Duodenal mucosa (tissue), 2 donors: ENCODE measurements around the gene MAPK14.
A peak's percentile ranks its signal among the peaks of the same experiment; 100 is the strongest.
"Not testable (repeated sequence)": the region's sequence is repeated elsewhere in the genome, so short reads cannot be mapped to it uniquely, and the experiment has no call there.

Experiments used
- H3K27ac ChIP-seq: one replicate; pipeline ENCODE4 v1.7.0; 2013; ENCODE audit warnings: low read depth, low read length
- H3K27me3 ChIP-seq, 2 donors: one replicate each; pipeline ENCODE4 v1.7.0; 2013; ENCODE audit warnings: low read length in 2 of 2, control low read depth in 1 of 2; ENCODE audit not compliant: insufficient read depth in 2 of 2, control insufficient read depth in 1 of 2
- H3K36me3 ChIP-seq, 2 donors: one replicate each; pipeline ENCODE4 v1.7.0; 2013; ENCODE audit warnings: low read length in 2 of 2, control low read depth in 1 of 2; ENCODE audit not compliant: insufficient read depth in 2 of 2, control insufficient read depth in 1 of 2
- H3K4me1 ChIP-seq, 2 donors: one replicate each; pipeline ENCODE4 v1.7.0; 2013; ENCODE audit warnings: low read length in 2 of 2, control low read depth in 1 of 2; ENCODE audit not compliant: insufficient read depth in 2 of 2, control insufficient read depth in 1 of 2
- H3K4me3 ChIP-seq, 2 donors: one replicate each; pipeline ENCODE4 v1.7.0; 2013; ENCODE audit warnings: low read length in 2 of 2, low read depth in 1 of 2
- H3K9ac ChIP-seq, 2 donors: one replicate each; pipeline ENCODE4 v1.7.0; 2013; ENCODE audit warnings: low read length in 2 of 2, low read depth in 1 of 2
- H3K9me3 ChIP-seq, 2 donors: one replicate each; pipeline ENCODE4 v1.7.0; 2013; ENCODE audit warnings: low read length in 2 of 2, control low read depth in 1 of 2; ENCODE audit not compliant: control insufficient read depth in 1 of 2

MAPK14 gene

DNA sequence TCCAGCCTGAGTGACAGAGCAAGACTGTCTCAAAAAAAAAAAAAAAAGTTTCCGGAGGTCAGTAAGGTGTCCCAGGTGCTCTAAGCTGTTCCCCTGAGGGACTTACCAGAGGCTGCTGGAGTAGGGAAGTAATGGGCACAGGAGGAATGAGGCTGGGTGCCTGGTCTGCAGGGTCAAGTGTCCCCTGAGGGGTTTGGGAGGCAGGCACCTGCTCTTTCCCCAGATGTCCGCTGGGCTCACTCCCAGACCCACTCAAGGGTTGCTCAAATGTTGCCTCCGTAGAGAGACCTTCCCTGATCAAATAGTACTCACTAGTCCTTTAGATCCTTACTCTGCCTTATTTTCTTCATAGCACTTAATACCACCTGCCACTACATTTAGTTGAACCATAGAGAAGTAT, 97.3 kb downstream of the MAPK14 start:
- Histone ChIP-seq H3K4me1 (peaks cover 40 to 47% of the 10 kb centered on the region in 2 donors), H3K27ac (no peak overlapping the region), H3K4me3 (no peak overlapping the region), H3K27me3 (no peaks in the 10 kb centered on the region), H3K9ac (no peak overlapping the region), H3K9me3 (no peaks in the 10 kb centered on the region), H3K36me3 (peaks cover 0 to 1% of the 10 kb centered on the region in 2 donors)

DNA sequence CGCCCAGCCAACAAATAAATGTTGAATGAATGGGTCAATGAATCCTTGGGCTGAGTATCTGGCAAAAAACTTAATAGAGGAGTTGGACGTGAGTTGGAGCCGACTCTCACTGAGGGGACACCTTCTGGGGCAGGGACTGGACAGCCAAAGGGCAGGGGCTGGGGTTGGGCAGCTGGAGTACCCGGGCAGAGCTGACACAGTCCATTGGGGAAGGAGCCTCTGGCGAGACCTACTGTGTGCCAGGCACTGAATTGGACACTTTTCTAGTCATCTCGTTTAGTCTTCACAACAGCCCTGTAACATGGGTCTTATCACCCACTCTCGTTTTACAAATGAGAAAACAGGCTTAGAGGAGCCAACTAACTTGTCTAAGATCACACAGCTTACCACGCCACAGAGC, 98.0 kb downstream of the MAPK14 start:
- peaks cover 37 to 40% of the 10 kb centered on the region in 2 donors for H3K4me1 ChIP-seq
- H3K27me3 ChIP-seq = no peaks in the 10 kb centered on the region
- no peak overlapping the region for H3K9ac ChIP-seq
- H3K27ac ChIP-seq = no peak overlapping the region
- H3K4me3 ChIP-seq = no peak overlapping the region
- H3K9me3 ChIP-seq = no peaks in the 10 kb centered on the region
- H3K36me3 ChIP-seq = no peaks in the 10 kb centered on the region

DNA sequence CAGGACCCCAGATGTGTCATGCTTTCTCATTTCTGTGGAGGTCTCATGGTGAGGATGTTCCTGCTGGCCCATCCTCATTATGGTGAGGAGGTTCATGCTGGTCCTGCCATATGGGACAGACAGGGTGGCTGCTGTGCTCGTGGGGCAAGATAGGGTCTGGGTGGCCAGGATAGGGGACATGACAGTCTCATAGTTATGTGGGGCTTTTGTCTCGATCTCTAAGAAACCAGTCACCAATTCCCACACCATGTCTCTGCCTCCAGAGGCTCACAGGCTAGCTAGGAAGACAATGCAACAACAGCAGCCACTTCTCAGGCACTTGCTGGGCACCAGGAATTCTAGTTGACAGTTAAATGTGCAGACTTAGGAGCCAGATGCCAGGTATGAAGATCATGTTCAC, 98.5 kb downstream of the MAPK14 start:
- Histone ChIP-seq H3K4me1 (peaks cover 35 to 37% of the 10 kb centered on the region in 2 donors), H3K9me3 (no peaks in the 10 kb centered on the region), H3K9ac (no peak overlapping the region), H3K36me3 (no peaks in the 10 kb centered on the region), H3K27me3 (no peaks in the 10 kb centered on the region), H3K4me3 (no peak overlapping the region), H3K27ac (no peak overlapping the region)

GRCh38 chr6:36126553-36127458, 99.2 kb downstream of the MAPK14 start:
- Histone ChIP-seq H3K4me1 (peaks cover 33 to 37% of the 10 kb centered on the region in 2 donors), H3K4me3 (no peak overlapping the region), H3K27me3 (no peaks in the 10 kb centered on the region), H3K36me3 (no peaks in the 10 kb centered on the region), H3K9me3 (no peaks in the 10 kb centered on the region), H3K27ac (no peak overlapping the region), H3K9ac (no peak overlapping the region)

GRCh38 chr6:36127462-36128016, 99.9 kb downstream of the MAPK14 start:
- Histone ChIP-seq H3K4me3 (no peak overlapping the region), H3K27me3 (no peaks in the 10 kb centered on the region), H3K4me1 (peaks cover 37 to 38% of the 10 kb centered on the region in 2 donors), H3K9me3 (no peaks in the 10 kb centered on the region), H3K27ac (no peak overlapping the region), H3K9ac (no peak overlapping the region), H3K36me3 (no peaks in the 10 kb centered on the region)

DNA sequence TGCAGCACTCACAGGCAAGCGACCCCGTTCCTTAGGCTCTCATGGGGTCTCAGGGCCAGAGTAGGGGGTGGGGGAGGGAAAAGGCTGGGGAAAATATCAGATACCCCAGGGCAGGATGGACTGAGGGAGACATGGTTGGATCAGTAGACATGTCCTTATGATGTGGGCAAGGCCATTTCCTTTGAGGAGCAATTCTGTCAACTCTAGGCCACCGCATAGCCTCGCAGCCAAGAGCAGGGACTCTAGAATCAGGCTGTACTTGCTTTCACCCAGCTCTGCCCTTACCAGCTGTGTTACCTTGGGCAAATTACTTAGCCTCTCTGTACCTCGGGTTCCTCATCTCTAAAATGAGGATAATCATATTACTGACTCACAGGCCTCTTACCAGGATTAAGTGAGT, 100.5 kb downstream of the MAPK14 start:
- H3K4me3 ChIP-seq = no peak overlapping the region
- H3K9ac ChIP-seq = no peak overlapping the region
- H3K4me1 ChIP-seq = peaks cover 42% of the 10 kb centered on the region in 2 donors
- no peak overlapping the region for H3K27ac ChIP-seq
- no peaks in the 10 kb centered on the region for H3K9me3 ChIP-seq
- peaks cover 3 to 4% of the 10 kb centered on the region in 2 donors for H3K36me3 ChIP-seq
- H3K27me3 ChIP-seq = no peaks in the 10 kb centered on the region

DNA sequence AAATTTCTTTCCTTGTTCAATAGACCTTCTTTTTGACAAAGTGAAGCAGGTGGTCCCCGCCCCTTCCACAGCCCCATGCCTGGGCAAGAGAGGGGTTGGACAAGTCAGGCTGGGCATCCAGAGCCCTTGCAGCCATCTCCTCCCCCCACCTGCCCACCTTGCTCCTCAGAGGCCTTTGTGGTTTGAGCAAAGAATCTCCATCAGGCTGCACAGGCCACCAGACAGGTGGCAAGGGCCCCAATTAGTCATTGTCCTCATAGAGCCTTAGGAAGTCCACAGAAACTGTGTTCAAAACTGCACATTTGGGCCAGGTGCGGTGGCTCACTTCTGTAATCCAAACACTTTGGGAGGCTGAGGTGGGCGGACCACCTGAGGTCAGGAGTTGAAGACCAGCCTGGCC, 101.2 kb downstream of the MAPK14 start:
- no peak overlapping the region for H3K27ac ChIP-seq
- H3K4me1 ChIP-seq = peaks cover 40 to 42% of the 10 kb centered on the region in 2 donors
- no peaks in the 10 kb centered on the region for H3K27me3 ChIP-seq

DNA sequence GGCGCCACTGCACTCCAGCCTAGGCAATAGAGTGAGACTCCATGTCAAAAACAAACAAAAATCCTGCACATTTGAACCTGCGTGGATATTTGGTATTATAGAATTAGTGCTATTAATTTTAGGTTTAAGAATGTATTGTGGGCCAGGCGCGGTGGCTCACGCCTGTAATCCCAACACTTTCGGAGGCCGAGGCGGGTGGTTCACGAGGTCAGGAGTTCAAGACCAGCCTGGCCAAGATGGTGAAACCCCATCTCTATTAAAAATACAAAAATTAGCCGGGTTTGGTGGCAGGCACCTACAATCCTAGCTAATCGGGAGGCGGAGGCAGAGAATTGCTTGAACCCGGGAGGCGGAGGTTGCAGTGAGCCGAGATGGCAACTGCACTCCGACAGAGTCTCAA, 101.7 kb downstream of the MAPK14 start:
- not testable (repeated sequence) for H3K27ac ChIP-seq, H3K27me3 ChIP-seq, H3K4me3 ChIP-seq, H3K9ac ChIP-seq, H3K9me3 ChIP-seq
- H3K36me3 ChIP-seq = peaks cover 6 to 13% of the 10 kb centered on the region in 2 donors
- peaks cover 39 to 40% of the 10 kb centered on the region in 2 donors for H3K4me1 ChIP-seq

More for the DNA sequence above, 101.2 kb downstream of the MAPK14 start:
- Histone ChIP-seq H3K9ac (no peak overlapping the region), H3K36me3 (peaks cover 6 to 8% of the 10 kb centered on the region in 2 donors), H3K9me3 (no peaks in the 10 kb centered on the region), H3K4me3 (no peak overlapping the region)

- Histone ChIP-seq H3K27ac (peak within 1 kb of the TSS; percentile 94), H3K4me1 (peaks cover 38 to 40% of the 10 kb centered on the region in 2 donors), H3K36me3 (peaks cover 6 to 17% of the 10 kb centered on the region in 2 donors), H3K4me3 (peak within 1 kb of the TSS; percentile 78 to 91), H3K27me3 (no peaks in the 10 kb centered on the region), H3K9me3 (no peaks in the 10 kb centered on the region), H3K9ac (peak within 1 kb of the TSS; percentile 84 to 95)
Measured at GRCh38 chr6:36129941-36130666, 102.5 kb downstream of the MAPK14 start, which contains the start of gene MAPK13. MAPK13 (plus strand) TSS chr6:36130513; CDS start chr6:36130583, 70 bp downstream.
